Activated naive CD8-positive, alpha-beta T cell treated with anti-CD3 and anti-CD28 coated beads for 36 hours (primary cell): ENCODE data around the gene WDR91. TPM values are rescaled to one million over a fixed set of nuclear protein-coding genes. Genes with fewer than 3 reads are reported as not detected.
A peak's percentile ranks its signal among the peaks of the same experiment; 100 is the strongest.
"Not testable (repeated sequence)": the region's sequence is repeated elsewhere in the genome, so short reads cannot be mapped to it uniquely, and the experiment has no call there.

Experiments used
- DNase-seq: peaks from one replicate; pipeline ENCODE4 v3.0.0; 2021
- H3K27ac Mint-ChIP-seq: one replicate; pipeline ENCODE4 v1.8.0; 2022; ENCODE audit warnings: mild to moderate bottlenecking, moderate library complexity, mixed read lengths
- H3K27me3 Mint-ChIP-seq: one replicate; pipeline ENCODE4 v1.8.0; 2022; ENCODE audit warnings: mild to moderate bottlenecking, mixed read lengths
- H3K36me3 Mint-ChIP-seq: one replicate; pipeline ENCODE4 v1.8.0; 2021; ENCODE audit warnings: mild to moderate bottlenecking, mixed read lengths
- H3K4me1 Mint-ChIP-seq: one replicate; pipeline ENCODE4 v1.8.0; 2021; ENCODE audit warnings: mixed read lengths
- H3K4me3 Mint-ChIP-seq: one replicate; pipeline ENCODE4 v1.8.0; 2022; ENCODE audit warnings: mild to moderate bottlenecking, moderate library complexity, mixed read lengths
- H3K9me3 Mint-ChIP-seq: one replicate; pipeline ENCODE4 v1.8.0; 2022; ENCODE audit warnings: mixed read lengths
- total RNA-seq, 2 experiments: library from RNA; stranded (reverse); gene quantifications; one replicate each; pipeline ENCODE4 v1.2.3, GENCODE V29; 2021

WDR91 gene
- total RNA-seq, 2 experiments from 2014 or later: 12.3 to 14.0 TPM

DNA sequence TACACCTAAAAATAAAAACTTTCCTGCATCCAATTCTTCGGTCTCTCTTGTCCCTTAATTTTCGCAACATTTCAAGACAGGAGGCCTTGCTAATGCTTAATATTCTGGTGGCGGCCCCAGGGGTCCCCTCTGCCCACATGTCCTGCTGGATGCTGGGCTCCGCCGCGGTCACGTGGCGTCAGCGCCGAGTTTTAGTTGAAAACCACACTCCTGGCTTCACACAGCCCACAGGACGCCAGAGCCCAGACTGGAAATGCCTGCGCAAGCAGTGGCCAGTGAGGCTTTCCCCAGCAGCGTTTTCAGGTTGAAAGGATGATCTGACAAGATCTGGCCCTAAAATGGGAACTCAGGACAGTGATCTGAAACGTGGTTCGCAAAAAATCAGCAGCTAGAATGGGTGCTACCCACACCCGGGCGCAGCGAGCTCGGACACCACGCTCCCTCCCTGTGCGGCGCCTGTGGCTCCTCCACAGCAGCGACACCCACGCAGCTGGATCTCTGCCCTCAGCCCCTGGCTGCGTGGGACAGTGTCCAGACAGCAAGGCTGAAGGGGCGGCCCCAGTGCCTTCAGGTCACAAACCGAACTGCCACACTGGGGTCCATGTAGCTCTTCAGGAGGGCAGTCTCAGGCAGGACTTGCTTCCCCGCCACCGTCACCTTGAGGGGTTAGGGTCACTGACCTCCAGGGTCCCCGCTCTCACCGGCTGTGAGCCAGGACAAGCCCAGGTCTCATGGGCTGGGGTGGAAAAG, 29.2 kb downstream of the WDR91 start:
- Mint-ChIP-seq H3K4me3 (no peak overlapping the region), H3K27me3 (no peaks in the 10 kb centered on the region), H3K36me3 (peaks cover 67% of the 10 kb centered on the region), H3K9me3 (peaks cover 33% of the 10 kb centered on the region), H3K4me1 (no peaks in the 10 kb centered on the region), H3K27ac (no peak overlapping the region)
- DNase-seq: no peak

DNA sequence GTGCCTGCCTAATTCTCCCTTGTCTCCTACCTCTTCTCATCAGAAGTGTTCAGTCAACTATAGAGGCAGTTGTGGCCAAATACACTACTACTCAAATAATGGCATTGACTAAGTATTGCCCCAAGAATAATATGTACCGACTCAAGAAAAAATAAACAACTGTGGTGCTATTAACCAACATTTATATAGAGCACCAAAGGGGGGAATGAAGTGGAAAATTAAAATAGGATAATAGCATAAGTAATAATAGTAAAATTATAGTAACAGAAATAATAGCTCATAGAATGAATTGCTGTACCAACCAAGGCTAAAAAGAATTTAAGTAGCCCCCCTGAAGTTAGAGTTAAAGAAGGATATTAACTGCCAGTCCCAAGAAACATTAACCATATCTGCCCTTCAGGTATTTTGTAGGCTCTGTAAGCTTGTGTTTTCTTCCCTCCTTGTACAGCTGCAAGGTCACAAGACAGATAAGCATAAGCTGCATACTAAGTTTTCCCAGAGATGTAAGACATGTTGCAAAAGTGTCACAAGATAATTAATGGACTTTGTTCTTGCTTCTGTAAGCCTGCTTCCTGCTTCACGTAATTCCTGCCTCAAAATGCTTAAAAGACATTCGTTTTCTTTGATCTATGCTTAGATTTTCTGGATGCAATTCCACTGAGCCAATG, 29.9 kb downstream of the WDR91 start:
- Mint-ChIP-seq H3K4me3 (no peak overlapping the region), H3K27ac (no peak overlapping the region), H3K4me1 (no peaks in the 10 kb centered on the region), H3K27me3 (no peaks in the 10 kb centered on the region), H3K9me3 (peaks cover 33% of the 10 kb centered on the region), H3K36me3 (peaks cover 64% of the 10 kb centered on the region)
- DNase-seq: no peak

DNA sequence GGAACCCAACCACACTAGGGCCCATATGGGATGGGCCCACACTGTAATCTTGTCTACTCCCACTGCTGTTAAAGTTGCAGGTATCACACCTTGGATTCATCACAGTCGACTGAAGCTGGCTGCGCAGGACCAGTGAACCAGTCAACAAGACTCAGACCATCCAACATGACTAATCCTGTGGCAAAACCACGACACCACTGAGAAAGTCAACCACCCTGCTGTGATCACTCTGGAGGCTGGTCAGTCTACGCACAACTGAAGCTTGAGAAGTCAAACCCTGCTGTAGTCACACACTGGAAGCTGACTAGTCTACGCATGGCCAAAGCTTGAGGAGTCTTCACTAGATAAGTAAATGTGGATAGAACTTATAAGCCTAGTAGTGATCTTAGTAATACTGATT, 31.2 kb downstream of the WDR91 start:
- no peaks in the 10 kb centered on the region for H3K27me3 Mint-ChIP-seq
- H3K9me3 Mint-ChIP-seq: peaks cover 33% of the 10 kb centered on the region
- no peak overlapping the region for H3K27ac Mint-ChIP-seq
- H3K4me1 Mint-ChIP-seq: no peaks in the 10 kb centered on the region
- DNase-seq: no peak
- H3K36me3 Mint-ChIP-seq: peaks cover 54% of the 10 kb centered on the region
- H3K4me3 Mint-ChIP-seq: no peak overlapping the region

DNA sequence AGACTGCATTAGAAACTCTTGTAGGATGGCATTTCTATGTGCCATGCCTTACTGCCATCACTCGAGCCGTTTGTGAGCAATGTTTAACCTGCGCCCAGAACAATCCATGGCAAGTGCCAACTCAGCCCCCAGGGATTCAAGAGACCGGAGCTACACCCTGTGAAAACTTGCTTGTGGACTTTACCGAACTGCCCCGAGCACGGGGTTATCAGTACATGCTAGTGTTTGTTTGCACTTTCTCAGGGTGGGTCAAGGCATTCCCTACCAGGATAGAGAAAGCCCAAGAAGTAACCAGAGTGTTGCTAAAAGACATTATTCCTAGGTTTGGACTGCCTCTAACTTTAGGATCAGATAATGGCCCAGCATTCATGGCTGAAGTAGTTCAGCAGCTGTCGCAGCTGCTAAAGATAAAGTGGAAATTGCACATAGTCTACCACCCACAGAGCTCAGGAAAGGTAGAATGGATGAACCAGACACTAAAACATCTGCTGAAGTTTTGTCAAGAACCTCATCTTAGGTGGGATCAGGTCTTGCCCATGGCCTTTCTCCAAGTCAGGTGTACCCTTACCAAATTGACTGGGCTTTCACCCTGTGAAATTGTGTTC, 31.9 kb downstream of the WDR91 start:
- Mint-ChIP-seq H3K4me1 (no peaks in the 10 kb centered on the region), H3K9me3 (peaks cover 33% of the 10 kb centered on the region), H3K4me3 (no peak overlapping the region), H3K36me3 (peaks cover 48% of the 10 kb centered on the region), H3K27ac (no peak overlapping the region), H3K27me3 (no peaks in the 10 kb centered on the region)
- DNase-seq: no peak

DNA sequence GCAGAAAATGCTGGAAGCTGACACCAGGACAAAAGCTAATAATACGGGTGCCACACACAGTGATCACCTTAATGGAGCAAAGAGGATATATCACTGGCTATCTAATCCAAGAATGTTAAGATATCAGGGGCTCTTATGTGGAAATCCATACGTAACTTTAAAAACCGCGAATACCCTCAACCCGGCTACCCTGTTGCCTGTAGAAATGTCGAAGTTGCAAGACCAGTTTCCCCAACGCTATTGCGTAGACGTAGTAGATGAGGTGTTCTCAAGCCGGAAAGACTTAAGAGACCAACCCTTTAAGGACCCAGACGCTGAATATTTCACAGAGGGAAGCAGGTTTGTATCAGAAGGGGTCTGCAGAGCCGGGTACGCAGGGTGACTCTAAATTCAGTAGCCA, 33.0 kb downstream of the WDR91 start:
- Mint-ChIP-seq H3K27me3 (no peaks in the 10 kb centered on the region), H3K36me3 (peaks cover 37% of the 10 kb centered on the region), H3K27ac (no peak overlapping the region), H3K9me3 (peaks cover 27% of the 10 kb centered on the region), H3K4me1 (no peaks in the 10 kb centered on the region), H3K4me3 (no peak overlapping the region)
- no peak for DNase-seq

DNA sequence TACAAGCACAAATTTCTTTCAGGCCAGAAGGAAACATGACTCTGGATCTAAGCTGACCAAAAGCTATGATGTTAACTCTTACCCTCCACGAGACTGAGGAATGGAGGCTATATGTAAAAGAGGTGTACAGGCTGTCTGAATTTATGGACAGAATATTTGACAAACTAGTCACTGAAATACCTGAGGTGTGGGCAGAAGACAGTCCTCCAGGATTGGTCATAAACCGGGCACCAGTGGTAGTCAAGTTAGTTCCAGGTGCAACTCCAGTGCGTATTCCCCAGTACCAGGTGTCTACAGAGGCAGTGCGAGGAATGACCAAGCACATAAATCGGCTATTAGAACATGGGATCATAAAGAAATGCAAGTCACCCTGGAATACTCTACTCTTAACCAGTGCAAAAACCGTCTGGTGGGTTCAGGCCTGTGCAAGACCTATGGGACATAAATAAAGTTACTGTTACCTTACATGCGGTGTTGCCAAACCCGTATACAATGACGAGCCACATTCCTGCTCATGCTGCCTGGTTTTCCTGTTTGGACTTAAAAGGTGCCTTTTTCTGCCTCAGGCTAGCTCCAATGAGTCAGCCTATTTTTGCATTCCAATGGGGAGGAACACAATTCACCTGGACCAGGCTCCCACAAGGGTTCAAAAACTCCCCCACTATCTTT, 34.2 kb downstream of the WDR91 start:
- H3K4me3 Mint-ChIP-seq: no peak overlapping the region
- H3K27ac Mint-ChIP-seq: no peak overlapping the region
- H3K4me1 Mint-ChIP-seq: peaks cover under 1% of the 10 kb centered on the region
- H3K36me3 Mint-ChIP-seq: peaks cover 26% of the 10 kb centered on the region
- H3K9me3 Mint-ChIP-seq: peaks cover 22% of the 10 kb centered on the region
- no peaks in the 10 kb centered on the region for H3K27me3 Mint-ChIP-seq
- no peak for DNase-seq

DNA sequence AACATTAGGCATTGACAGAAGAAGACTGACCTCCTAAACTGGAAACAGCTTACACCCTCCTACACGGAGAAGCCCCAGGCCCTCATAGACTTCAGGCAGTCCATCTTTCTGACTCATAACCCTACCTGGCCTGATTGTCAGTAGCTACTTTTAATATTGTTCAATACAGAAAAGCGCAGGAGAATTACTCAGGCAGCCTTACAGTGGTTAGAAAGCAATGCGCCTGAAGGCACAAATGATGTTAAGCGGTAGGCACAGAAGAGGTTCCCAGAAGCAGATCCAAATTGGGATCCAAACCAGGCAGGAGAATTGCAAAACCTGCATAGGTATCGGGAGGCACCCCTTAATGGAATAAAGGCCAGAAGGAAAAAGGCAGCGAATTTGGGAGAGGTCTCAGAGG, 35.4 kb downstream of the WDR91 start:
- no peak for DNase-seq
- Mint-ChIP-seq H3K27me3 (no peaks in the 10 kb centered on the region), H3K9me3 (peaks cover 14% of the 10 kb centered on the region), H3K4me3 (no peak overlapping the region), H3K27ac (no peak overlapping the region), H3K4me1 (peaks cover 8% of the 10 kb centered on the region), H3K36me3 (peaks cover 18% of the 10 kb centered on the region)

DNA sequence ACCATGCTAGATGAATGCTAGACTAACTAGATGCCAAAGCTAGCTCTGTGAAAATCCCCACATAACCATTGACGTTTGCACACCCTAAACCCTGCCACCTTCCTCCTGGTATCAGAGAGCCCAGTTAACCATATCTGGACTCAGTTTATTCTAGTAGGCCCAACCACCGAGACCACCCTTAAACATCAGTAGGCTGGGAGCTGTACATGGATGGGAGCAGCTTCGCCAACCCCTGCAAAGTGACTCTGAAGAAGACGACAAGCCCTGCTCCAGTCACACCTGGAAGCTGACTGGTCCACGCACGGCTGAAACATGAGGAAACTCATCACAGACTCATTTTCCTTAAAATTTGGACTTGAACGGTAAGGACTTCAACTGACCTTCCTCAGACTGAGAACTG, 36.4 kb downstream of the WDR91 start:
- no peak for DNase-seq
- Mint-ChIP-seq H3K27me3 (no peaks in the 10 kb centered on the region), H3K27ac (no peak overlapping the region), H3K9me3 (peaks cover 8% of the 10 kb centered on the region), H3K36me3 (peaks cover 12% of the 10 kb centered on the region), H3K4me1 (peaks cover 11% of the 10 kb centered on the region), H3K4me3 (no peak overlapping the region)

DNA sequence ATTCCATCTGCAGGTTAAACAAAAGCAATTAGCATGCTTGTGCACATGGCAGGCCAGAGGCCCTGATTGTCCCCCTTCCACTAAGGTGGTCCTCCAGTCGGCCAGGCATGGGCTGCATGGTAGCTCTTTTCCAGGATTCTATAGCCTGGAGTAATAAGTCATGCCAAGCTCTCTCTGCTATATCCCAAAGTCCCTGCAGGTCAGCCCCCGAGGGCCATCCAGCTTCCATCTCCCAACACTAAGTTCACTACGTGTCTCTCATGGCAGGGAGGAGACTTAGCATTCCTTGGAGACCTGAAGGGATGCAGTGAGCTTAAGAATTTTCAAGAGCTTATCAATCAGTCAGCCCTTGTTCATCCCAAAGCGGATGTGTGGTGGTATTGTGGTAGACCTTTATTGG, 37.4 kb downstream of the WDR91 start:
- H3K4me3 Mint-ChIP-seq, H3K27ac Mint-ChIP-seq, H3K9me3 Mint-ChIP-seq, DNase-seq, H3K27me3 Mint-ChIP-seq: not testable (repeated sequence)
- peaks cover 19% of the 10 kb centered on the region for H3K4me1 Mint-ChIP-seq
- peaks cover 21% of the 10 kb centered on the region for H3K36me3 Mint-ChIP-seq

DNA sequence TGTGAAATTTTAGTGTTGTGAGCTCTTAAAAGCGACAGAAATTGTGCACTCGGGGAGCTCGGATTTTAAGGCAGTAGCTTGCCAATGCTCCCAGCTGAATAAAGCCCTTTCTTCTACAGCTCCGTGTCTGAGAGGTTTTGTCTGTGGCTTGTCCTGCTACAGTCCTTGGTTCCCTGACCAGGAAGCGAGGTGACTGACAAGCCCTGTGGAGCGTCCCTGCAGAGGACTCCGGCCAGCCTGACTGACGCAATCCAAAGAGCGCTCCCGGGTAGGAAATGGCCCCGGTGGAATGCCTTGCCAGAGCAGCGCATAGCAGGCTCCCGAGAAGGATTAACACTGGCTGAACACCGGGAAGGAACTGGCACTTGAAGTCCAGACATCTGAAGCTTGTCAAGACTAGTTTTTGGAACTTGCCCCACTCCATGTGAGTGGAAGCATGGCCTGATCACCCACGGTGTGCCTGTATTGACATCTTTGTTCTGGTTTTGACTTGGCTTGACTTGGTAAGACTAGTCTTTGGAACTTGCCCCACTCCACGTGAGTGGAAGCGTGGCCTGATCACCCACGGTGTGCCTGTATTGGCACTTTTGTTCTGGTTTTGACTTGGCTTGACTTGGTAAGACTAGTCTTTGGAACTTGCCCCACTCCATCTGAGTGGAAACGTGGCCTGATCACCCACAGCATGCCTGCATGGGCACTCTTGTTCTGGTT, 39.6 kb downstream of the WDR91 start:
- H3K27me3 Mint-ChIP-seq, DNase-seq, H3K9me3 Mint-ChIP-seq: not testable (repeated sequence)
- Mint-ChIP-seq H3K4me1 (peaks cover 39% of the 10 kb centered on the region), H3K36me3 (peaks cover 35% of the 10 kb centered on the region), H3K27ac (peak overlapping the region; percentile 77), H3K4me3 (peak overlapping the region; percentile 71)

DNA sequence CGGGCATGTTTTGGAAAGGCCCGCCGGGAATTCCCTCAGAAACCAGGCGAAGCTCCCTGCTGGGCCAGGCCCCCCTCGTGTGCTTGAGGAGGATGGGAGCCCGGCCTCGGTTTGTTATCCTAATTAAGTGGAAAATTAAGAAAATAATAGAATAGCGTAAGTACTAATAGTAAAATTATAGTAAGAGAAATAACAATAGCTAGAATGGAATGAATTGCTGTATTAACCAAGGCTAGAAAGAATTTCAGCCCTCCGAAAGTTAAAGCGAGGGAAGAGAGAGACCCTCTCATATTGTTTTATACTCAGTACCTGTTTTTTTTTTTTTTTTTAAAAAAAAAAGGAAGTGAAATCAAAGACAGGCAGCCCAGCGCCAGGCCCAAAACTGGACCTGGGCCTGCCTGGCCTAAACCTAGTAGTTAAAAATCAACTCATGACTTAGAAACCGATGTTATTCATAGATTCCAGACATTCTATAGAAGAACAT, 40.3 kb downstream of the WDR91 start:
- Mint-ChIP-seq H3K4me3 (peak overlapping the region; percentile 93), H3K4me1 (peaks cover 42% of the 10 kb centered on the region), H3K36me3 (peaks cover 42% of the 10 kb centered on the region), H3K27ac (peak overlapping the region; percentile 97)
- not testable (repeated sequence) for H3K27me3 Mint-ChIP-seq, H3K9me3 Mint-ChIP-seq, DNase-seq

DNA sequence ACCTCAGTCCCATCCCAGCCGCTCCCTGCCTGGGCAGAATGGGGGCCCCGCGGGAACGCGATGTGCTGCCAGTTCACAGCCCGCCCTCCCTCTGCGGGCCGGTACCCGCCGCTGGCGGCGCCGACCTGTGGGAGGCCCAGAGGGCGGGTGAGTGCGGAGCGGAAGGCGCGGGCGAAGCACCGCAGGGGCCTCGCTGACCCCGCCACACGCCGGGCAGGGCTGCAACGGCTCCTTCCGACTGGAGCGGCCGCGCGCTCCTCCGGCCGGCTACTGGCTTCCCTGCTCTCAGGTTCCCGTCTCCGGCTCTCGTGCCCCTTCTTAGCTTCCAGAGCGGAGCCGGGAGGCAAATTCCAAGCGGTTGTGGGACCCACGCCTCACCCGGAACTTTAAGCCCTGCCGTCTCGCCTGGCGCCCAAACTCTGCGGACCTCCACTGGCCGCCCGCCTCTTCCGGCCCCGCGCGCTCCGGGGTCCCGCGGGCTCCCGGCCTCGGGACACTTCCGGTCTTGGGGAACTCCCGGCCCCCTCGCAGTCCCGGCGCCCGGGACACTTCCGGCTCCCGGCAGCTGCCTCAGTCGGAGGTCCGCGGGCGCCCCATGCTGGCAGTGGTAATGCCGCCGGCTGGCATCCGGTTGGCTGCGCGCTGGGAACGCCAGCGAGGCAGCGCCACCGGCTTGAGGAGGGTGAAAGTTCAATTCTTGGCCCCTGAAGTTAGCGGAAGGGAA, 40.9 kb downstream of the WDR91 start, which contains the start of gene CYREN:
Gene CYREN, minus strand, starts transcription at position 434 of the 724 bp plus-strand sequence. CDS start 1,785 bp downstream, outside the sequence.
- Mint-ChIP-seq H3K36me3 (peaks cover 48% of the 10 kb centered on the region), H3K4me3 (peak within 1 kb of the TSS; percentile 93), H3K9me3 (no peaks in the 10 kb centered on the region), H3K4me1 (peaks cover 48% of the 10 kb centered on the region), H3K27ac (peak within 1 kb of the TSS; percentile 97), H3K27me3 (no peaks in the 10 kb centered on the region)
- peak; percentile 95 for DNase-seq

DNA sequence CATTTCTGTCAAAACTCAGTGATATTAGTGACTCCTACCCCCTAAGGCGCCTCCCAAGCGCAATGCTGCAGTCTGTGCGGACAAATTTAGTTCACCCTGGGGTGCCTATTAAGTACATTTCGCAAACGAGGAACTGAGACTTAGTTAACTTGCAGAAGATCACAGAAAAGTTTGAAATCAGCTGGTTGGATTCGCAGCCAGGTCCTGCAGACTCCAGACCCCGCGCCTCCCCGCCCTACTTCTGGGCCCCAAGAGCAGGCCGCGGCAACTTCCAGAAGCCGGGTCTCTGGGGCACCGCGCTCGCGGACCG, 41.4 kb downstream of the WDR91 start:
- H3K9me3 Mint-ChIP-seq: no peaks in the 10 kb centered on the region
- DNase-seq: no peak
- no peaks in the 10 kb centered on the region for H3K27me3 Mint-ChIP-seq
- H3K4me1 Mint-ChIP-seq: peaks cover 48% of the 10 kb centered on the region
- H3K4me3 Mint-ChIP-seq: peak overlapping the region; percentile 93
- peak overlapping the region; percentile 94 for H3K27ac Mint-ChIP-seq
- H3K36me3 Mint-ChIP-seq: peaks cover 53% of the 10 kb centered on the region
